ENCODE measurements around the gene PALLD.

DNA sequence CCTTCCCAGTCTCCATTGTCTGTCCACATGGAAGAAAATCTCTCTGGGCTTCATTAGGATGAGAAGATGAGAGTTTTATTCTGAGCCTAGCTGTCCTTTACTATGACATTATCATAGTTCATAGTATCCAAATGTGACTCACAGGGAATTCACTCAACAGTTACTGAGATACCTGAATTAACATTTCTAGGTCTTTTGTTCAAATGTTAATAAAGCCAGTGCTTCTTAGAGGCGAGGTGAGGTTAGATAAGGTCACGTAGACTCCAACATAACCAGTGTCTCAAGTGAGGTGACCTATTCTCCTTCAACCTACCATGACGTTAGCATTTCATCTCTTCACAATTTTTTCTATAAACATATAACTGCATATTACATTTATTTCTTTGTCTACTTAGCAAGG, 67.2 kb downstream of the PALLD start:
- TF ChIP-seq POLR2AphosphoS5 (IDR thresholded peaks at IDR 0.05; ENCODE audit: borderline replicate concordance, low read depth, low read length) (no peak), EZH2 (IDR thresholded peaks at IDR 0.05) (no peak)

Data from SK-N-MC (cell line).